GM13977 (cell line): ENCODE data around the gene ARL13B.
"Not testable (repeated sequence)": the region's sequence is repeated elsewhere in the genome, so short reads cannot be mapped to it uniquely, and the experiment has no call there.

ENCODE experiments used
- DNase-seq: peaks from one replicate; pipeline ENCODE4 v3.0.0; 2012; ENCODE audit warnings: low spot score
- in situ Hi-C: fragments of 300-500 bp; cut with MboI; formaldehyde crosslinking; loops from one replicate; pipeline ENCODE4 v1.12.0; 2022; ENCODE audit warnings: low sequenced_read_pairs, low pct_unique_long_range_greater_than_20kb, mixed read lengths, inconsistent platforms; ENCODE audit not compliant: unreplicated experiment
- TF ChIP-seq, protein P1 (sequence below): IDR thresholded peaks from 2 replicates; pipeline ENCODE4 v1.5.1; 2012; ENCODE audit warnings: mild to moderate bottlenecking, control low read depth; ENCODE audit not compliant: insufficient read depth; ENCODE audit errors: extremely low read depth, missing control alignments

ARL13B gene

DNA sequence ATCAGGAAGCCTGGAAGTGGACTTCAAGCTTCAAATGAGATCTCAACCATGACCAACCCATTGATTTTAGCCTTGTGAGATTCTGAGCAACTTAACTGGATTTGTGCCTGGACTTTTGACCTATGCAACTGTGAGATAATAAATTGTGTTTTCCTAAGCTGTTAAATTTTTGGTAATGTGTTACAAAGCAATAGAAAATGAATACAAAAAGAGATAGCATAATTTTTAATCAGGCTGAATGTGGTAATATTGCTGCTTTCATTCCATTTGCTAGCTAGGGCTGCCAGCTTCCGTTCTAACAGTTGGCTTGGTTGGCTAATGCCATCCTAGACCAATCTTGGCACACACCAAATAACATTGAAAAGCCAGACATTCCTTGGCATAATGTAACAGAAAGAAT, 18.5 kb upstream of the ARL13B start:
- TF ChIP-seq, protein P1, sequence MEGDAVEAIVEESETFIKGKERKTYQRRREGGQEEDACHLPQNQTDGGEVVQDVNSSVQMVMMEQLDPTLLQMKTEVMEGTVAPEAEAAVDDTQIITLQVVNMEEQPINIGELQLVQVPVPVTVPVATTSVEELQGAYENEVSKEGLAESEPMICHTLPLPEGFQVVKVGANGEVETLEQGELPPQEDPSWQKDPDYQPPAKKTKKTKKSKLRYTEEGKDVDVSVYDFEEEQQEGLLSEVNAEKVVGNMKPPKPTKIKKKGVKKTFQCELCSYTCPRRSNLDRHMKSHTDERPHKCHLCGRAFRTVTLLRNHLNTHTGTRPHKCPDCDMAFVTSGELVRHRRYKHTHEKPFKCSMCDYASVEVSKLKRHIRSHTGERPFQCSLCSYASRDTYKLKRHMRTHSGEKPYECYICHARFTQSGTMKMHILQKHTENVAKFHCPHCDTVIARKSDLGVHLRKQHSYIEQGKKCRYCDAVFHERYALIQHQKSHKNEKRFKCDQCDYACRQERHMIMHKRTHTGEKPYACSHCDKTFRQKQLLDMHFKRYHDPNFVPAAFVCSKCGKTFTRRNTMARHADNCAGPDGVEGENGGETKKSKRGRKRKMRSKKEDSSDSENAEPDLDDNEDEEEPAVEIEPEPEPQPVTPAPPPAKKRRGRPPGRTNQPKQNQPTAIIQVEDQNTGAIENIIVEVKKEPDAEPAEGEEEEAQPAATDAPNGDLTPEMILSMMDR: no peak
- no peak for DNase-seq
- in situ Hi-C loops: no loop called here

DNA sequence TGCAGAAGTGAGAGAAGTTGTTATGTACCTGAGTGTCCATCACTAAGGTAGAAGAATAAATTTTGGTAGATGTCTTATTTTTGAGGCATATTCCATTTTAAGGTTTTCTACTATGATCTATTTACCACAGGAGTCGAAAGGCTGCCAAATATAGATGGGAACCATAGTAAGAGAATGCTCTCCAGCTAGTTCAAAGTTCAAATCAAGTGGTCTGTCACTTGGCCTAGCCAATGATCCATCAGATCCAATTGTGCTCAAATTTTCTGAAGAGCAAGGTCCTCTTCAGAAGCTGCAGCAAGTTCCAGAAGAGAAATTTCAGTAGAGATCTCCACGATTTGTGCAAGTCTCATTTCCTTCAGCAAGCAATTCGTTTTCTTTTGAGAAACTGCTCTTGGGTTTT, 17.2 kb upstream of the ARL13B start:
- in situ Hi-C loops: no loop called here
- TF ChIP-seq, protein P1: no peak
- DNase-seq: no peak

DNA sequence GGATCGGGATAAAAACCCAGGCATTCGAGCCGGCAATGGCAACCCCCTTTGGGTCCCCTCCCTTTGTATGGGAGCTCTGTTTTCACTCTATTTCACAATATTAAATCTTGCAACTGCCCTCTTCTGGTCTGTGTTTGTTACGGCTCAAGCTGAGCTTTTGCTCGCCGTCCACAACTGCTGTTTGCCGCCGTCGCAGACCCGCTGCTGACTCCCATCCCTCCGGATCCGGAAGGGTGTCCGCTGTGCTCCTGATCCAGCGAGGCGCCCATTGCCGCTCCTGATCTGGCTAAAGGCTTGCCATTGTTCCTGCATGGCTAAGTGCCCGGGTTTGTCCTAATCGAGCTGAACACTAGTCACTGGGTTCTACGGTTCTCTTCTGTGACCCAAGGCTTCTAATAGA, 14.8 kb upstream of the ARL13B start:
- DNase-seq, in situ Hi-C loops: not testable (repeated sequence)

DNA sequence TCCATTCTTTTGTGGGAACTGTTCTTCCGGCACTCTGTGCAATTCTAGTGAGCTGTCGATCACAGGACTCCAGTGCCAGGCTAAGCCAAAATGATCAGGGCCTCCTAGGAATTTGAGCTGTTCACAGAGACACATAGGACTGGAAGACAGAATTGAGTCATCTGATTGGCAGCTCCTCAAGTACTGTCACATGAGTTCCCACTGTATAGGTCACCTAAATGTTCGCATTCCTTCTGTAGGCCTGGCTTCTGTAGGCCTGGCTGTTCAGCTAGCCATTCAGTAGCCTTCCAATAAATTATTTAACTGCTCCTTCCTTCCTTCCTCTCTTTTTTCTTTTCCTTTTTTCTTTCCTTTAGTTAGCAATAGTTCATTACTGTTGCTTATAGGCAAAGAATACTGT, 10.5 kb upstream of the ARL13B start:
- TF ChIP-seq, protein P1: no peak
- no peak for DNase-seq
- in situ Hi-C loops: no loop called here

DNA sequence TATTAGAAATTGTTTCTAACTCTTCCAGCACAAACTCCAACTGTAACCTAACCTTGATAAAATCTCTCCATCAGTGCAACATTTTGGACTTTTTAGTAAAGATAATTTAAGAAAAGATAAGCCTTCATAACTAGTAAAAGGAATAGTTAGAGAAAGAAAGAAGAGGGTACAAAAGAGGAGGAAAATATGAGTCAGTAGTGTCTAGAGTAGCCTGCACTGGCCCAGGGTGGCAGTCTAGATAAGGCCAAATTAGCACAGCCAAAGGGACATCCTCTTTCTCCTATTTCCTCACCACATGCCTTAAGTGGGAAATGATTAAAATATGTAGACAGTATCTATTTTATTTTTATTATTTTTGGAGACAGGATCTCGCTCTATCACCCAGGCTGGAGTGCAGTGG, 10.0 kb upstream of the ARL13B start:
- no peak for DNase-seq
- in situ Hi-C loops: no loop called here
- TF ChIP-seq, protein P1: no peak

DNA sequence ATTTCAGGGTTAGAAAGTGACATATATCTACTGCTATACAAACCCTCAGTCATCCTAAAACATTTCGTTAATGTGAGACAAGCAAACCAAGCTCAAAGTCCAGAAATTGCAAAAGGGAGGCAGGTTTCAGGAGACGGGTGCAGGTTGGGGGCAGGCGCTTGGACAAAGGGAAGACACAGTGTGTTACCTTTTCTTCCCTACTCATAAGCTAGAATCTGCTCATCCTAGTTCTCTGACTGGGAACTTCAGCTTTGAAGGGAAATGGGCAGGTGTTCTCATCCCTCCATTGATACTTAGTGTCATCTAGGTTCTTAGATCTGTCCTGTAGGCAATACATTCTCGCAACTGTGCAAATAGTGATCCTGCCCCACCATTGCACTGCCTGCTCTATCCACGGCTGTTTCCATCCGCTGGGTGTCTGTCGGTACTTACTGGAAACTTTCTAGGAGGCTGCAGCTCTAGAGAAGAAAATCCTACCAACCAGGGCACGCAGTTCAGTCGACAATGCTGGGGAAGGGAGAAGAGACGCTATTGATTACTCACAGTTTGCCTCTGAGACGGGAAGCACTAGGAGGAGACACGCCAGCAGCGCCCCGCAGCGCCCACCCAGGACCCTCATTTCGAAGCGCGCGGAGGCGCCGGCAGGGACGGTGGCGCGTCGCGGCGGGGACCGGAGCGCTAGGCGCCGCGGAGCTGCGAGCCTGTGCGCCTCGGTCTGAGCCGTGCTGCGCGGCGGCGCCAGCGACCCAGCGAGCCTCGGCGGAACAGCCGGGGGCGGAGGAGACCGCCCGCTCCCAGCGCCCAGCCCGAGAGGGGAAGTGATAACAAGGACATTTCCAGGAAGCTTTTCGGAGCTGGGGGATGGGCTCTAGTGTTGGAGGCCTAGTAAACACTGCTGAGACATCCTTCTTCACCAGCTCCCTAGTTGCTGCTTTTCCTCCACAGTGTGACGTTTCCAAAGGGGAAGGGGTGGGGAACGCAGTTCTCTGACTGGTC, 6.5 kb upstream of the ARL13B start, which contains the start of gene PROS1:
Gene PROS1 (minus strand): TSS at position 766 of the 996 bp plus-strand sequence. CDS start 147 bp downstream, at position 619.
- in situ Hi-C loops: no loop called here
- TF ChIP-seq, protein P1: no peak
- DNase-seq: peak; percentile 55

DNA sequence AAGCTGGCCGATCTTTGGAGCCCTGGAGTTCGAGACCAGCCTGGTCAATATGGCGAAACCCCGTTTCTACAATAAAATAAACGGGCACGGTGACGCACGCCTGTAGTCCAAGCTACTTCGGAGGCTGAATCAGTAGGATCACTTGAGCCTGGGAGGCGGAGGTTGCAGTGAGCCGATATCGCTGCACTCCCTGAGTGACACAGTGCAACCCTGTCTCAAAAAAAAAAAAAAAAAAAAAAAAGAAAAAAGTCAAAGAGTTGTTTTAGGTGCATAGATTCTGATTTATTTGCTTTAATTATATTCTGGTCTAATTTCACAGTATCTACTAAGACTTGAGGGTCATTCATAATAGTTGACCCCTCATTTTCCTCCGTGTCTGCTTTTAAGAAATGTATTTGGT, 1.7 kb downstream of the ARL13B start:
- DNase-seq: no peak
- in situ Hi-C loops: no loop called here
- TF ChIP-seq, protein P1: no peak
